H1 (cell line): ENCODE data around the gene ADAM20. TPM values are rescaled to one million over a fixed set of nuclear protein-coding genes. Genes with fewer than 3 reads are reported as not detected.

ENCODE experiments used
- CTCF ChIA-PET: fragments of 300-600 bp; sonication (Branson Sonifier 250); formaldehyde crosslinking; loops from one replicate; lab custom pipeline; 2021; ENCODE audit not compliant: partially characterized antibody; lab: Charles Lee
- POLR2A ChIA-PET: fragments of 300-600 bp; sonication (Branson Sonifier 250); formaldehyde crosslinking; loops from one replicate; lab custom pipeline; 2021; ENCODE audit warnings: inconsistent platforms; ENCODE audit not compliant: partially characterized antibody; lab: Charles Lee
- DNase-seq, 2 experiments: peaks; one replicate each; pipeline versions ENCODE4 v3.0.0 to v3.0.0-alpha.2; 2010 to 2022; ENCODE audit warnings: low spot score in 2 of 2, low read depth in 1 of 2, mixed read lengths in 1 of 2
- FAIRE-seq: peaks from 2 replicates; lab custom pipeline; 2011; peaks lifted over from hg19 to GRCh38; lab: Jason Lieb, UNC
- H2AFZ ChIP-seq: 2 replicates; pipeline ENCODE4 v1.8.1; 2012; ENCODE audit warnings: low read length, inconsistent platforms
- H2AK5ac ChIP-seq: 2 replicates; pipeline ENCODE4 v1.6.1; 2013; ENCODE audit warnings: low read depth, low read length
- H2BK120ac ChIP-seq: replicated peaks from 2 replicates; pipeline ENCODE3; 2013; ENCODE audit warnings: low read depth, low read length, inconsistent platforms
- H2BK12ac ChIP-seq: 2 replicates; pipeline ENCODE4 v1.6.1; 2013; ENCODE audit warnings: low read depth, low read length
- H2BK15ac ChIP-seq: 2 replicates; pipeline ENCODE4 v1.6.1; 2013; ENCODE audit warnings: low read length
- H2BK20ac ChIP-seq: 2 replicates; pipeline ENCODE4 v1.6.1; 2013; ENCODE audit warnings: low read length
- H2BK5ac ChIP-seq: 2 replicates; pipeline ENCODE4 v1.6.1; 2013; ENCODE audit warnings: low read depth, low read length
- H3K14ac ChIP-seq: 2 replicates; pipeline ENCODE4 v1.6.1; 2013; ENCODE audit warnings: inconsistent platforms; ENCODE audit not compliant: insufficient read length
- H3K18ac ChIP-seq: 2 replicates; pipeline ENCODE4 v1.6.1; 2013; ENCODE audit warnings: low read length; ENCODE audit errors: extremely low read depth
- H3K23ac ChIP-seq: 2 replicates; pipeline ENCODE4 v1.6.1; 2013; ENCODE audit warnings: inconsistent platforms; ENCODE audit not compliant: insufficient read length
- H3K23me2 ChIP-seq: 2 replicates; pipeline ENCODE4 v1.6.1; 2013; ENCODE audit warnings: low read depth, low read length
- H3K27ac ChIP-seq: 2 replicates; pipeline ENCODE4 v1.6.1; 2011; ENCODE audit warnings: low read depth, low read length, inconsistent platforms
- H3K27me3 ChIP-seq, 4 experiments: replicated peaks in 1 of 4; 1 replicate in 1 of 4; 2 replicates in 3 of 4; pipeline versions ENCODE4 v1.6.1 to v1.8.1; 2011 to 2013; ENCODE audit warnings: low read length in 3 of 4, mild to moderate bottlenecking in 3 of 4, inconsistent platforms in 2 of 4, mixed read lengths in 2 of 4, moderate library complexity in 1 of 4; ENCODE audit not compliant: control insufficient read depth in 3 of 4, insufficient read depth in 3 of 4; ENCODE audit errors: extremely low read depth in 1 of 4
- H3K36me3 ChIP-seq, 4 experiments: 2 replicates each; pipeline versions ENCODE4 v1.6.1 to v1.8.1; 2011 to 2013; ENCODE audit warnings: mild to moderate bottlenecking in 4 of 4, low read length in 3 of 4, moderate library complexity in 2 of 4, control low read depth in 1 of 4, inconsistent platforms in 1 of 4; ENCODE audit not compliant: insufficient read depth in 4 of 4, control insufficient read depth in 2 of 4
- H3K4ac ChIP-seq: replicated peaks from 2 replicates; pipeline ENCODE3; 2013; ENCODE audit warnings: low read length, low read depth, mixed read lengths, inconsistent platforms; ENCODE audit not compliant: insufficient read length
- H3K4me1 ChIP-seq, 4 experiments: replicated peaks in 1 of 4; 1 replicate in 1 of 4; 2 replicates in 3 of 4; pipeline versions ENCODE4 v1.6.1 to v1.8.1; 2011 to 2013; ENCODE audit warnings: low read length in 3 of 4, inconsistent platforms in 2 of 4, mixed read lengths in 1 of 4; ENCODE audit not compliant: insufficient read depth in 4 of 4, control insufficient read depth in 3 of 4
- H3K4me2 ChIP-seq, 2 experiments: 2 replicates each; pipeline versions ENCODE4 v1.6.1 to v1.8.1; 2011 to 2013; ENCODE audit warnings: low read depth in 2 of 2, low read length in 2 of 2, control low read depth in 1 of 2, inconsistent platforms in 1 of 2, mild to moderate bottlenecking in 1 of 2; ENCODE audit not compliant: insufficient read depth in 1 of 2
- H3K4me3 ChIP-seq, 4 experiments: fragments of 200-600, 300-600 bp in 1 of 4; sonication (generic), shearing (Covaris generic), sonication (Bioruptor Twin) in 1 of 4; 2 replicates each; pipeline versions ENCODE4 v1.5.1 to v1.8.1; 2011 to 2016; ENCODE audit warnings: low read length in 4 of 4, low read depth in 3 of 4, control low read depth in 2 of 4, inconsistent platforms in 2 of 4, mild to moderate bottlenecking in 2 of 4, mixed read lengths in 1 of 4, moderate library complexity in 1 of 4; ENCODE audit not compliant: insufficient read depth in 2 of 4; ENCODE audit errors: extremely low read depth in 1 of 4
- H3K56ac ChIP-seq: replicated peaks from 2 replicates; pipeline ENCODE3; 2013; ENCODE audit warnings: low read depth, mild to moderate bottlenecking, mixed read lengths, low read length, inconsistent platforms; ENCODE audit not compliant: insufficient read length
- H3K79me1 ChIP-seq: 2 replicates; pipeline ENCODE4 v1.6.1; 2013; ENCODE audit warnings: low read depth, low read length, control low read depth
- H3K79me2 ChIP-seq, 2 experiments: 2 replicates each; pipeline versions ENCODE4 v1.6.1 to v1.8.1; 2012 to 2013; ENCODE audit warnings: low read length in 2 of 2, mild to moderate bottlenecking in 2 of 2, inconsistent platforms in 1 of 2; ENCODE audit not compliant: insufficient read depth in 2 of 2, control insufficient read depth in 1 of 2
- H3K9ac ChIP-seq, 4 experiments: replicated peaks in 1 of 4; 1 replicate in 1 of 4; 2 replicates in 3 of 4; pipeline versions ENCODE4 v1.6.1 to v1.8.1; 2011 to 2013; ENCODE audit warnings: low read depth in 3 of 4, low read length in 3 of 4, control low read depth in 2 of 4, mild to moderate bottlenecking in 2 of 4, moderate library complexity in 2 of 4, inconsistent platforms in 1 of 4; ENCODE audit errors: extremely low read depth in 1 of 4
- H3K9me3 ChIP-seq, 2 experiments: 2 replicates each; pipeline versions ENCODE4 v1.6.1 to v1.8.1; 2012 to 2013; ENCODE audit warnings: mild to moderate bottlenecking in 2 of 2, moderate library complexity in 2 of 2, control low read depth in 1 of 2, inconsistent platforms in 1 of 2, low read depth in 1 of 2, low read length in 1 of 2, mixed read lengths in 1 of 2; ENCODE audit not compliant: insufficient read depth in 2 of 2
- H4K20me1 ChIP-seq, 2 experiments: replicated peaks in 1 of 2; 2 replicates each; pipeline versions ENCODE3 to v1.8.1; 2011 to 2013; ENCODE audit warnings: inconsistent platforms in 2 of 2, low read length in 2 of 2, mild to moderate bottlenecking in 1 of 2; ENCODE audit not compliant: insufficient read depth in 2 of 2, control insufficient read depth in 1 of 2
- H4K5ac ChIP-seq: 2 replicates; pipeline ENCODE4 v1.6.1; 2013; ENCODE audit warnings: low read length, low read depth, mixed read lengths, inconsistent platforms; ENCODE audit not compliant: insufficient read length
- H4K8ac ChIP-seq: 2 replicates; pipeline ENCODE4 v1.8.0; 2013; ENCODE audit warnings: mild to moderate bottlenecking, moderate library complexity, low read length, inconsistent platforms; ENCODE audit not compliant: insufficient read depth; ENCODE audit errors: extremely low read depth
- H4K91ac ChIP-seq: replicated peaks from 2 replicates; pipeline ENCODE3; 2013; ENCODE audit warnings: low read length, mixed read lengths, inconsistent platforms; ENCODE audit not compliant: insufficient read length
- HDAC2 ChIP-seq, 2 experiments: fragments of 300-600 bp in 1 of 2; sonication (generic) in 1 of 2; IDR thresholded peaks; 2 replicates each; pipeline ENCODE4 v1.6.1; 2011 to 2012; ENCODE audit warnings: low read depth in 2 of 2, low read length in 2 of 2, mild to moderate bottlenecking in 2 of 2, moderate library complexity in 2 of 2, borderline replicate concordance in 1 of 2, inconsistent platforms in 1 of 2
- RAD21 ChIP-seq, 2 experiments: IDR thresholded peaks in 1 of 2; conservative IDR thresholded peaks in 1 of 2; 2 replicates each; pipeline ENCODE4 v1.6.1; 2011; ENCODE audit warnings: low read depth in 2 of 2, low read length in 2 of 2, improper control_type of control experiment in 1 of 2, inconsistent platforms in 1 of 2, mild to moderate bottlenecking in 1 of 2, moderate library complexity in 1 of 2
- whole genome bisulfite sequencing, 2 experiments: shearing (Covaris generic) in 1 of 2; methylation state at CpG; one replicate each; pipeline versions ENCODE4 v1.1.6 to v1.1.7; 2013 to 2015; ENCODE audit warnings: low lambda C conversion rate in 2 of 2, mixed read lengths in 2 of 2, inconsistent platforms in 1 of 2, low coverage in 1 of 2, missing lambda C conversion rate in 1 of 2; ENCODE audit not compliant: insufficient replicate concordance in 2 of 2, insufficient coverage in 1 of 2, insufficient read length in 1 of 2; ENCODE audit errors: extremely low coverage in 1 of 2, missing lambda C conversion rate in 1 of 2; 5-methylcytosine and 5-hydroxymethylcytosine counted together
- polyA plus RNA-seq, 7 experiments: library from polyadenylated mRNA; depleted of rRNA in 3 of 7; stranded (reverse) in 5 of 7; unstranded in 2 of 7; fragments of >200 nt in 5 of 7; fragments of 200-250 nt in 2 of 7; gene quantifications; 1 replicate in 5 of 7; 2 replicates in 1 of 7; 4 replicates in 1 of 7; pipeline versions ENCODE4 v1.2.1 to v1.2.3, GENCODE V29; 2011 to 2013; ENCODE audit warnings: missing spikeins in 2 of 7, mixed read lengths in 2 of 7
- total RNA-seq: library from RNA; stranded (reverse); fragmentation: NEBNext Ultra II Directional; extraction: Animal tissue kit (Norgen Biotek cat#: 25700); gene quantifications from 2 replicates; pipeline ENCODE4 v1.2.1, GENCODE V29; 2021

The ADAM20 gene
- total and polyA plus RNA-seq, 2 of the 8 experiments (the other 6 are each of a cell fraction or from before 2014, with no cell fraction given) = 0.11 to 0.26 TPM

DNA sequence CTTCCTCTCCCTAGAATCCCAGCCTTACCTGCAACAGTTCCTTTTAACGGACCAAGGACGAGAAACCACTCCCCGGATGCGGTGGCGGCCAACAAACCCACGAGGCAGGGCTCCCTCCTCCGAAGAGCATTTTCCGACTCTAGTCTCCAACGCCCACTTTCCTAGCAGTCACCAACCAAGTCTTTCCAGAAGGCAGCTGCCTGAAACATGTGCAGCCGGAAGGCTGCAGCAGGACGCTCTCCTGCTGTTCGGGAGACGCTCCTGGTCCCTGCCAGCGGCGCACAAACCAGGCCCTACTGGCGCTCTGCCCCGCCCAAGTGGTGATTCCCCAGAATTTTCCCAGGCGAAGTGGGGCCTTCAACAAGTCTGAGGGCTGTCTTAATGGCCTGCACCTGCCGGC lies 21.1 kb upstream of the ADAM20 start:
- Histone ChIP-seq H4K20me1 (no peaks in the 10 kb centered on the region), H3K23me2 (no peaks in the 10 kb centered on the region), H3K4me2 (peak overlapping the region in 1 of 2 experiments; percentile 43; a peak in 2 of 4 replicates), H2BK120ac (no peak overlapping the region), H3K14ac (no peak overlapping the region), H3K27ac (no peak overlapping the region), H3K56ac (no peak overlapping the region), H2AFZ (no peak overlapping the region), H3K27me3 (peaks cover 0 to 1% (median 0%) of the 10 kb centered on the region in 4 experiments; a peak in 1 of 7 replicates), H3K4me1 (no peaks in the 10 kb centered on the region), H3K36me3 (no peaks in the 10 kb centered on the region; a peak in 2 of 8 replicates), H3K23ac (no peak overlapping the region), H4K8ac (no peak overlapping the region), H2AK5ac (no peak overlapping the region), H3K4ac (no peak overlapping the region), H3K9me3 (peaks cover 1 to 3% of the 10 kb centered on the region in 2 experiments; a peak in 2 of 4 replicates), H3K18ac (no peak overlapping the region), H4K91ac (no peak overlapping the region), H2BK5ac (no peak overlapping the region; the same call in 1 of the 2 replicates), H2BK15ac (no peak overlapping the region), H2BK20ac (no peak overlapping the region), H4K5ac (no peak overlapping the region), H3K79me2 (no peaks in the 10 kb centered on the region), H2BK12ac (no peak overlapping the region), H3K79me1 (no peaks in the 10 kb centered on the region), H3K9ac (no peak overlapping the region), H3K4me3 (no peak overlapping the region)
- TF ChIP-seq RAD21 (IDR thresholded peaks at IDR 0.05 in 1 of 2, conservative IDR thresholded peaks at IDR 0.05 in 1 of 2; ENCODE audit: low read depth in 2 of 2, low read length in 2 of 2) (peak in 1 of 2 experiments; percentile 13; a peak in 1 of 4 replicates), HDAC2 (IDR thresholded peaks at IDR 0.05; ENCODE audit: borderline replicate concordance in 1 of 2, low read depth in 2 of 2, low read length in 2 of 2) (no peak)
- FAIRE-seq (no peak), DNase-seq (peak in 1 of 2 experiments; percentile 3)
- ChIA-PET CTCF (interaction anchor here (1.5 kb wide), 1 partner anchor 12 kb away, joined by 5 read pairs; no protein-coding TSS in a partner anchor), POLR2A (no interaction called here)
- 81% methylated on average over 19 of the region's 19 CpGs; no CpG with 5 or more reads in 1 of the 2 experiments for WGBS, 2 experiments
